GM18505 (cell line): Measurements from ENCODE around the gene AZU1.

Experiments used
- ATAC-seq: cut with Tn5 transposase; IDR thresholded peaks from one replicate; pipeline ENCODE4 v1.9.1; 2021; ENCODE audit not compliant: unreplicated experiment
- POLR2A ChIP-seq: IDR thresholded peaks from 4 replicates; pipeline ENCODE4 v1.6.1; 2011; ENCODE audit warnings: borderline replicate concordance; ENCODE audit not compliant: insufficient read depth, insufficient read length; ENCODE audit errors: extremely low read depth

AZU1 gene

DNA sequence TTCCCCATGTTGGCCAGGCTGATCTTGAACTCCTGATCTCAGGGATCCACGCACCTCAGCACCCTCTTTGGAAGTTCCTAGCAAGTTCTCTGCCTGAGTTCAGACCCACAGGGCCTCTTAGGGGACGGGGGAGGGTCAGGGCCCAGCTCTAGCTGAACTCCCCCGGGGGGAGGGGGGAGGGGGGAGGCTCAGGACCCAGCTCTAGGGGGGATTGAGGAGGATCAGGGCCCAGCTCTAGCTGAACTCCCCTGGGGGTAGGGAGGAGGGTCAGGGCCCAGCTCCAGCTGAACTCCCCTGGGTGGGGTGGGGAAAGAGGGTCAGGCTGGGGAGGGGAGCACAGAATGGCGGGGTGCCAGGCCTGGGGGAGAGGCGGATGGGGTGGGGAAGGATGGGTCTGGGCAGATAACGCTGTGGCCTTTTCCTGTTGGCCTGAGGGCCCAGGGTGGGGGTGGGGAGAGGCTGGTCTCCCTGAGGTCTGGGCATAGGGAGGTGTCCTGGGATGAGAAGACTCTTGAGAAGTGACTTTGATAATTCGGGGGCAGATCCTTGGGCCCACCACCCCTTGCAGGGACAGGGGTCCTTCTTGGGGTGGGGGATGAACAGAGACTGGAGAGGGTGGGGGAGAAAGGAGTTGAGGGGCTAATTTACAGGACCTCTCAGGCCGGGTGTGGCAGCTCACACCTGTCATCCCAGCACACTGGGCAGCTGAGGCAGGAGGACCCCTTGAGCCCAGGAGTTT is 35.9 kb upstream of the AZU1 start:
- ATAC-seq: no peak
- no peak for TF ChIP-seq POLR2A

DNA sequence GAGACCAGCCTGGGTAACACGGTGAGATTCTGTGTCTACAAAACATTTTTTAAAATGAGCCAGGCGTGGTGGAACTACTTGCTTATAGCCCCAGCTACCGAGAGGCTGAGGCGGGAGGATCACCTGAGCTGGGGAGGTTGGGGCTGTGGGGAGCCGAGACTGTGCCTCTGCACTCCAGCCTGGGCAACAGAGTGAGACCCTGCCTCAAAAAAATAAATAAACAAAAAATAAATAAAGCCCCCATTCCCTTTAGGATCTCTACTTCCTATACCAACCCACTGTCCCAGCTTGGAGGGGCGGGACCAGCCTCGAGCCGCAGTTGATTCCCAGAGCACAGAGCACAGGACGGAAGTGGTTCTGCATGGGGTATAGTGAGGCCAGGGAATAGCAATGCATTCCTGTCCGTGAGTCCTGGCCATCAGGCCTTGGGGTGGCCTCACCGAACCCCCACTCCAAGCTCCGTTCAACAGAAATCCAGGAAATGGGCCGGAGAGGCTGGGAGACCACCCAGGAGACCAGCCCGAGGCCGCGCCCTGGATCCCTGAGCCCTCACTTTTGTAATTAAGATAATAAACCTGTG is 35.2 kb upstream of the AZU1 start:
- no peak for TF ChIP-seq POLR2A
- no peak for ATAC-seq

DNA sequence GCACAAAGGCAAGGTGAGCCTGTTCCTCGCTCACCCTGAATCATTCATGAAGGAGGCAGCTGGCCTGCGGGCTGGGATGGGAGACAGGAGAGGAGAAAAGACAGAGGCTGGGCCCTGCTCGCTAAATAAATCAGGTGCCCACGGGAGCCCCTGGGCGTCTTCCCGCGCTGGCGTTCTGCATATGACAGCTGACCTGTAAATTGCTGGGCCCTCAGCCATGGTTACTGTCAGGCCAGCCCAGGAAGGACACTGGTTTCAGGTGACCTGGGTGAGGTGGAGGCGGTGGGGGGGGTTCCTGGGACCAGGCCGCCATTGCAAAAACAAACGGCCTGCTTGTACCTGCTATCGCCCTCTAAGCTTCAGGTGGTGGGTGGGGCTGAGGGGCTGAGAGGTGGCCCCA is 33.8 kb upstream of the AZU1 start:
- no peak for TF ChIP-seq POLR2A
- no peak for ATAC-seq

DNA sequence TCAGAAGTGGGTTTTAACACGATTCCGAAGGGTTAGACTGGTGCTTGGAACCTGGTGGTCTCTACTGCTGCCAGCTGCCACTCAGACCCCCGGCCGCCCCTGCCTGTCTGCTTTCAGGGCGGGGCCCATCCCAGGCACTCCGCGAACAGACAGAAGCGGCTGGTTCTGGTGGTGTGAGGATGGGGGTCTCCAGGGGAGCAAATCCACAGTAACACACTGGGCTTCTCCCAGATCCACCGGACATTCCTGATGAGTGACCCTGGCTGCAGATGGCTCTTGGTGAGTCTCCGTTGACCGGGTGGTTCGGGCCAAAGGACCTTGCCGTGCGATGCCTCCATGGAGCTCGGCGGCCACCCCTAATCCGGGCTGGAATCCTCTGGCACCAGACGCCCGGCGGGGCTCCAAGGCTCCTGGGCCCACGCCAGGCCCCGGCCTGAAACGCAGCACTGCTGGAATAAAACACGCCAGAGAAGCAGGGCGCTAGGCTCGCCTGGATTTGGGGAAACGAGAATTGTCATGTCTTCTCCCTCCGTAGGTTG is 32.5 kb upstream of the AZU1 start:
- TF ChIP-seq POLR2A: no peak
- no peak for ATAC-seq

DNA sequence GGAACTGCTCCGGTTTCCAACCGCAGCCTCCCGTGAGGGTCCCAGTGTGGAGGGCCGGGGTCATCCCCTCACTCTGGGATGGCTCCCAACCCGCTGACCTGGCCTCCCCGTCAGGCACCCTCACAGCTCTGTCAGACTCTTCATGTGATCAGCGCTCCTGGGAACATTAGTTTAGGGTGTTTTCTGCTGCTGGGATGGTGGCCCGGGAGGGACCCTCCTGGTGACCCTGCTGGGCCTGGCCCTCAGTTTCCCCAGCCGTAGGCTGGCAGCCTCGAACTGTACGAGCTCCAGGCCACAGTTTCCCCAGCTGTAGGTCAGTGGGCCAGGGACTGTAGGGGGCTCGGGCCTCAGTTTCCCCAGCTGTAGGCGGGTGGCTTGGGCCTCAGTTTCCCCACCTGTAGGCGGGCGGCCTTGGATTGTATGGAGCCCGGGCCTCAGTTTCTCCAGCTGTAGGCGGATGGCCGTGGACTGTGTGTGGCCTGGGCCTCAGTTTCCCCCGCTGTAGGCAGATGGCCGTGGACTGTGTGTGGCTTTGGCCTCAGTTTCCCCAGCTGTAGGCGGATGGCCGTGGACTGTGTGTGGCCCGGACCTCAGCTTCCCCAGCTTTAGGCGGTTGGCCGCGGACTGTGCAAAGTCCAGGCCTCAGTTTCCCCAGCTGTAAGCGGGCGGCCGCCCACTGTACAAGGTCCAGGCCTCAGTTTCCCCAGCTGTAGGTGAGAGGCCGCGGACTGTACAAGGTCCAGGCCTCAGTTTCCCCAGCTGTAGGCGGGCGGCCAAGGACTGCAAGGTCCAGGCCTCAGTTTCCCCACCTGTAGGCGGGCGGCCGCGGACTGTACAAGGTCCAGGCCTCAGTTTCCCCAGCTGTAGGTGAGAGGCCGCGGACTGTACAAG is 31.7 kb upstream of the AZU1 start:
- ATAC-seq: no peak

DNA sequence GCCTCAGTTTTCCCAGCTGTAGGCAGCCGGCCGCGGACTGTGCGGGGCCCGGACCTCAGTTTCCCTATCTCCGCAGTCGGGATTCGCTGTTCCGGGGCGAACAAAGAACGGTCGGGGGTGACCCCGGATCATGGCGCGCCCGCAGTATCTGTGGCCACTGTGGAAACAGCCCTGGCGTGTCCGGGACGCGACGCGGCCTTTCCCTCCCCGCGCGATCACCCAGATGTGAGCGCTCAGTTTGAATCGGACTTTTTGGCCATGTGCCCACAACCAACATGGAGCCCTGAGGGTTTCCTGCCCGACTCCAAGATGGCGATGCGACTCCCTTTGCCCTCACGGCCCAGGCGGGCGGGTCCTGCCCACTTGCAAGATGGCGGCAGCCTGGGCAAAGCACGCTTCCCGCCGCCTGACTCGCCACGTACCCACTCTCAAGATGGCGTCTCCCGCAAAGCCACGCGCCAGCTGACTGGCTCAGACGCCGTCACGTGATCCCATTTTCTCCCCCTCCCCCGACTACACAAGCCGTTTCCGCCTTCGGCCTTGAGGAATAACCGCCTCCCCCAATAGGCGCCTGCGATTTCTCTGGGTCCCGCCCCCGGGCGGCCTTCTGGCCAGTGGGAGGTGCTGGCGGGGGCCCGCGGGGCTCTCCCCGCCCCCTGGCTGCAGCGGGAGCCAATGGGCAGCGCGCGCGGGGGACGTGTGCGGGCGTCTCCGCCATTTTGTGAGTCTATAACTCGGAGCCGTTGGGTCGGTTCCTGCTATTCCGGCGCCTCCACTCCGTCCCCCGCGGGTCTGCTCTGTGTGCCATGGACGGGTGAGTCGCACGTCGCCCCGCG is 30.7 kb upstream of the AZU1 start, which contains the start of gene PTBP1:
PTBP1 (plus strand) TSS at position 761 of the 836 bp plus-strand sequence; CDS start at position 807, 46 bp downstream.
- peak; percentile 93 for TF ChIP-seq POLR2A
- peak; percentile 69 for ATAC-seq

More for the DNA sequence above, 31.7 kb upstream of the AZU1 start:
- TF ChIP-seq POLR2A: no peak

DNA sequence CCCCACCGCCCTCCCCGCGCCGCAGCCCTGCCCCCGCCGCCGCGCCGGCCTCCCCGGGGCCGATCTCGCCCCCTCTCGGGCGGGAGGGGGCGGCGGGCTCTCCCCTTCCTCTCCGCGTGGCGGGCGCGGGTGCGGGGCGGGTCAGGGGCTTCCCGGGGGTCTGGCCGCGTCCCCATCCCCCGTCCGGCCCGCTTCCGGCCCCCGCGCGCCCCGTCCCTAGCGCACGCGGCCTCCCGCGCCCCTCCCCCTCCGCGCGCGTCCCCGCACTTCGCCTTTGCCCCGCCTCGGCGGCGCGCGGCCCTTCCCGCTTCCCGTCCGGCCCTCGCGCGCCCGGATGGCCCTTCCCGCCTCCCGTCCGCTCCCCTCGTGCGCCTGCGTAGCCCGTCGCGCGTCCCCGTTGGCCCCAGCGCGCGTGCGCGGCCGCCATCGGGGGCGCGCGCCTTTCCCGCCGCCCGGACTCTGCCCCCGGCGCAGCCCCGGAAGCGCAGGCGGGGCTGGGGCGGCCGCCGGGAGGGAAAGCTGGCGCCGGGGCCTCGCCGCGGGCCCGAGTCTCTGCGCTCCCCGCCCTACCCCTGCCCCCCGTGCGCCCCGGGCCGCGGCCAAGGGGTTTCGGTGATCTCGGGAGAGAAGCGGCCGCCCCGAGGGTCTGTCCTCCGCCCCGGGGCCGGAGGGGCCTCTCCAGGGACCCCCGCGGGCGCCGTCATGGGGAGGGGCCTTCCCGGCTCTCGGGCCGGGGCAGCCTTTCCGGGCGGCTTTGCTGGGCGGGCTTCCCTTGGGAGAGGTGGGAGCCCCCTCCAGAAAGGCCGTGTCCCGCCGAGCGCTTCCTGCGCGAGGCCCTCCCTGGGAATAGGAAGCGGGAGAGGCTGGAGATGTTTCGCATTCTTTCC is 29.9 kb upstream of the AZU1 start:
- no peak for TF ChIP-seq POLR2A
- peak; percentile 43 for ATAC-seq

DNA sequence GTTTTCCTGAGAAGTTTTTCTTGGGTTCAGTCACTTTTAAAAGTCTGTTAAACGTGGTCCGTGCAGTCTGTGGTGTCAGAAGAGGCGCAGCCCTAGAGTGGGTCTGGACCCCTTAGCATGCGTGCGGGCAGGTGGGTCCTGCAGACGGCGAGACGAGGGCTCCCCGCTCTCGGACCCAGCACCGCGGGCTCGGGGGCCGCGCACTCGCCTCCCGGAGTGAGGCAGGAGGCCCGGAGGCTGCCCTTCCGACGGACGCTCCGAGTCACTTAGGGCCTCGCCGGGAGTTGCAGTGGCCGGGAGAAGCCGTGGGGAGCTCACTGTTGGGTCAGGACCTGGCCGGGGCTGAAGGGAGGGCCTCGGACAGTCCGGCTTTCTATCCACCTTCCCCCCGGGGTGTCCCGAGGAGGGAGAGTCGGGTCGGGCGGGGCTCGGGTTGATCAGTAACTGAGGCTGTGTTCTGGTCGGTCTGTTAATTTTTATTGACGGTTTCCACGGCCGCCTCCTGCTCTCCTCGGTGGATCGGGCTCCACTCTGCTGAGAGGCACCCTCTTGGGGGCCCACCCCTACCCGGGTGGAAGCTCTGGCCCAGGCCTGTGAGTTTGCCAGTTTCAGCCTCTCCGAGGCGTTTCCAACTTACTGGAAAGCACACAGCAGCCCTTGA is 29.1 kb upstream of the AZU1 start:
- TF ChIP-seq POLR2A: no peak
- no peak for ATAC-seq

DNA sequence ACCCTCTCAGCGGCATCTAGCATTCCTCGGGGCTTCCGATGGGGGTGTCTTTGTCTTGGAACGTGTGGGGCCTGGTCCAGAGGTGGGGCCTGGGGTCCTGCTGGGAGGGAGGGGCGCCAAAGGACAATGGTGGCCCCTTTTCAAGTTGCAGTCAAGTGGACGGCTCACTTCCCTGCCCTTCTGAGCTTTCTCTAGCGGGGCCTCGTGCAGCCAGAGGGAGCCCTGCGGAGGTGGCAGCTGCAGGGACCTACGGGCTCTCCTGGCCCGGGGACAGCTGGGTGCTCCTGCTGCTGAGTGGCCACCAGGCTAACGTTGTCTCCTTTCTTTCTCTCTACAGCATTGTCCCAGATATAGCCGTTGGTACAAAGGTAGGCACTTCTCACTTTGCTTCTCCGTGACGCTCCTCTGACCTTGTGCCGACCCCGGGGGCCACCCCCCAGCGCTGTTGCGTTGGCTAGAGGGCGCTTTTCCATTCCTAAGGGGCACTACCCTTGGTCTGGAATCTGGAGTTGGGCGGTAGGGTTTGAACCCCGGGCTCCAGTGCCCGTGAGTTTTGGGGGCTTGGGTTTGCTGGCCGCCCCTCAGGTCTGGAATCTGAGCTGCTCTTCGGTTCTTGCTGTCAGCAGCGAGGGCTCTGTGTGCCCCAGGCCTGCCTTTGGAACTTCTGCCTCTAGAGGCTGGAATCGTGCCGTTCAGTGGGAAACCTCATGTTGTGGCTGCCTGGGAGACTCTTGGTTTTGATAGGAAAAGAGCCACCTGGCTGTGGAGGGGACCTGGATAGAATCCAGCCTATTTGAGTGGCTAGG is 28.4 kb upstream of the AZU1 start:
- ATAC-seq: no peak
- no peak for TF ChIP-seq POLR2A

DNA sequence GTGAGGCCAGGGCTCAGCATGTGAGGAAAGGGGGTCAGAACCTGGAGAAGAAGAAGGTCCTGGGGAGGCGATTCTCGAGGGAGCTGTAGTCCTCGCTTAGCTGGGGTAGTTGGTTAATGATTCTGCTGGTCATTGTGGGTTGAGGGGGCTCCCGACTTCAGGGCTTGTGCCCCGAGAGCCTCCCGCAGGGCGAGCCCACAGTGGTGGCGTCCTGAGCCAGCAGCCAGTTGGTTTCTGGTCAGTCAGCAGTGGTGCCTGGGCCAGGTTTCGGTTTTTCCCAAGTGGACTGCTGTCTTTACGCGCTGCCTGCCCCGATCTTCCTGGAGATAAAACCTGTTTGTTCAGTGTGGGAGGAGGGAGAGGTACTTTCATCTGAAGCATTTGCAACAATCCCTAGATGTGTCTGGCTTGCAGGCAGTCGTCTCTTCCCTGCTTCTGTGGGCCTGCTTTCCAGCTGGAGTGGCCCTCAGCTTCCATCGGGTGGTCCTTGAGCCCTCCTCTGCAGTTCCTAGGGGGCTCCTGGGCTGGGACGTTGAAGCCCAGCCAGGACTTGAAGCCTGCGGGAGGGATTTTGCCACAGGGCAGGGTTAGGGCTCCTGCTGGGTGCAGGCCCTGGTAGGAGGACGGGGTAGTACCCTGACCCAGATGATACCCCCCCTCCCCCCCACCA is 27.1 kb upstream of the AZU1 start:
- peak; percentile 35 for TF ChIP-seq POLR2A
- ATAC-seq: no peak
